GM13977 (cell line): ENCODE data around the gene TUBG2.
"Not testable (repeated sequence)": the region's sequence is repeated elsewhere in the genome, so short reads cannot be mapped to it uniquely, and the experiment has no call there.

Source experiments
- DNase-seq: peaks from one replicate; pipeline ENCODE4 v3.0.0; 2012; ENCODE audit warnings: low spot score
- CTCF ChIP-seq: IDR thresholded peaks from 2 replicates; pipeline ENCODE4 v1.5.1; 2012; ENCODE audit warnings: mild to moderate bottlenecking, control low read depth; ENCODE audit not compliant: insufficient read depth; ENCODE audit errors: extremely low read depth, missing control alignments
- in situ Hi-C: fragments of 300-500 bp; cut with MboI; formaldehyde crosslinking; loops from one replicate; pipeline ENCODE4 v1.12.0; 2022; ENCODE audit warnings: low sequenced_read_pairs, low pct_unique_long_range_greater_than_20kb, mixed read lengths, inconsistent platforms; ENCODE audit not compliant: unreplicated experiment

TUBG2 gene

GRCh38 chr17:42659079-42659931 is at the start of gene TUBG2:
Gene TUBG2, plus strand, starts transcription at chr17:42659284. Its CDS starts 220 bp downstream, at chr17:42659504.
- no peak for TF ChIP-seq CTCF
- peak; percentile 88 for DNase-seq

GRCh38 chr17:42609814-42610801 is 49.0 kb upstream of the TUBG2 start:
- DNase-seq = not testable (repeated sequence)
- in situ Hi-C loops = loop anchor here (10.0 kb wide), 1 partner anchor 55 kb away; no protein-coding TSS in a partner anchor

More at GRCh38 chr17:42659079-42659931, at the start of gene TUBG2:
- in situ Hi-C loops = no loop called here

GRCh38 chr17:42612013-42612412 is 47.1 kb upstream of the TUBG2 start:
- in situ Hi-C loops = loop anchor here (10.0 kb wide), 1 partner anchor 53 kb away; no protein-coding TSS in a partner anchor
- no peak for TF ChIP-seq CTCF
- DNase-seq = no peak

- in situ Hi-C loops = loop anchor here (10.0 kb wide), 1 partner anchor 51 kb away; no protein-coding TSS in a partner anchor
- DNase-seq = no peak
- TF ChIP-seq CTCF = no peak
These were observed 45.3 kb upstream of the TUBG2 start for GRCh38 chr17:42613699-42614295.

GRCh38 chr17:42617956-42618431 is 41.1 kb upstream of the TUBG2 start:
- no peak for TF ChIP-seq CTCF
- in situ Hi-C loops = loop anchor here (10.0 kb wide), 1 partner anchor 47 kb away; no protein-coding TSS in a partner anchor
- peak; percentile 43 for DNase-seq

- TF ChIP-seq CTCF = peak; percentile 53
- in situ Hi-C loops = loop anchor here (10.0 kb wide), 1 partner anchor 46 kb away; no protein-coding TSS in a partner anchor
- peak; percentile 78 for DNase-seq
These were observed 40.5 kb upstream of the TUBG2 start for GRCh38 chr17:42618442-42619150.

- DNase-seq, in situ Hi-C loops: not testable (repeated sequence)
These were observed 37.1 kb upstream of the TUBG2 start for GRCh38 chr17:42621987-42622386.
